C4-2B (cell line): ENCODE results near the gene NAPG.
"Not testable (repeated sequence)": the region's sequence is repeated elsewhere in the genome, so short reads cannot be mapped to it uniquely, and the experiment has no call there.

ENCODE experiments used
- ZFX ChIP-seq: fragments of 450-650 bp; IDR thresholded peaks from 2 replicates; pipeline ENCODE4 v1.6.1; 2017
- TF ChIP-seq, protein P1 (sequence below): fragments of 450-650 bp; conservative IDR thresholded peaks from 2 replicates; pipeline ENCODE4 v1.5.1; 2017; ENCODE audit warnings: mild to moderate bottlenecking

DNA sequence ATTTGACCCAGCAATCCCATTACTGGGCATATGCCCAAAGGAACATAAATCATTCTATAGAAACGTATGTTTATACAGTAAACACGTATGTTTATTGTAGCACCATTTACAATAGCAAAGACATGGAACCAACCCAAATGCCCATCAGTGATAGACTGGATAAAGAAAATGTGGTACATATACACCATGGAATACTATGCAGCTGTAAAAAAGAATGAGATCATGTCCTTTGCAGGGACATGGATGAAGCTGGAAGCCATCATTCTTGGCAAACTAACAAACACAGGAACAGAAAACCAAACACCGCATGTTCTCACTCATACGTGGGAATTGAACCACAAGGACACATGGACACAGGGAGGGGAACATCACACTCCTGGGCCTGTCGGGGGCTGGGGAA, 13.3 kb downstream of the NAPG start:
- TF ChIP-seq, protein P1, sequence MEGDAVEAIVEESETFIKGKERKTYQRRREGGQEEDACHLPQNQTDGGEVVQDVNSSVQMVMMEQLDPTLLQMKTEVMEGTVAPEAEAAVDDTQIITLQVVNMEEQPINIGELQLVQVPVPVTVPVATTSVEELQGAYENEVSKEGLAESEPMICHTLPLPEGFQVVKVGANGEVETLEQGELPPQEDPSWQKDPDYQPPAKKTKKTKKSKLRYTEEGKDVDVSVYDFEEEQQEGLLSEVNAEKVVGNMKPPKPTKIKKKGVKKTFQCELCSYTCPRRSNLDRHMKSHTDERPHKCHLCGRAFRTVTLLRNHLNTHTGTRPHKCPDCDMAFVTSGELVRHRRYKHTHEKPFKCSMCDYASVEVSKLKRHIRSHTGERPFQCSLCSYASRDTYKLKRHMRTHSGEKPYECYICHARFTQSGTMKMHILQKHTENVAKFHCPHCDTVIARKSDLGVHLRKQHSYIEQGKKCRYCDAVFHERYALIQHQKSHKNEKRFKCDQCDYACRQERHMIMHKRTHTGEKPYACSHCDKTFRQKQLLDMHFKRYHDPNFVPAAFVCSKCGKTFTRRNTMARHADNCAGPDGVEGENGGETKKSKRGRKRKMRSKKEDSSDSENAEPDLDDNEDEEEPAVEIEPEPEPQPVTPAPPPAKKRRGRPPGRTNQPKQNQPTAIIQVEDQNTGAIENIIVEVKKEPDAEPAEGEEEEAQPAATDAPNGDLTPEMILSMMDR = not testable (repeated sequence)
- TF ChIP-seq ZFX = not testable (repeated sequence)
